ENCODE measurements around the gene WNT9B.

WNT9B gene

GRCh38 chr17:46857600-46857999, 6.2 kb downstream of the WNT9B start:
- no peak for DNase-seq (ENCODE audit: low spot score)

- DNase-seq (ENCODE audit: low spot score) = no peak
Measured at GRCh38 chr17:46859996-46860395, 8.6 kb downstream of the WNT9B start.

- DNase-seq (ENCODE audit: low spot score) = no peak
Measured at GRCh38 chr17:46862949-46863348, 11.6 kb downstream of the WNT9B start.

- DNase-seq (ENCODE audit: low spot score) = no peak
Measured at GRCh38 chr17:46863383-46864121, 12.2 kb downstream of the WNT9B start.

GRCh38 chr17:46865100-46865499, 13.7 kb downstream of the WNT9B start:
- no peak for DNase-seq (ENCODE audit: low spot score)

- no peak for DNase-seq (ENCODE audit: low spot score)
Measured at GRCh38 chr17:46866325-46866724, 14.9 kb downstream of the WNT9B start.

- DNase-seq (ENCODE audit: low spot score) = no peak
Measured at GRCh38 chr17:46866747-46867146, 15.4 kb downstream of the WNT9B start.

GRCh38 chr17:46868689-46869187, 17.4 kb downstream of the WNT9B start:
- no peak for DNase-seq (ENCODE audit: low spot score)

- no peak for DNase-seq (ENCODE audit: low spot score)
Measured at GRCh38 chr17:46869296-46869695, 17.9 kb downstream of the WNT9B start.

GRCh38 chr17:46869975-46870803, 18.8 kb downstream of the WNT9B start:
- DNase-seq (ENCODE audit: low spot score) = no peak

GRCh38 chr17:46872421-46872820, 21.0 kb downstream of the WNT9B start:
- DNase-seq (ENCODE audit: low spot score) = no peak

- no peak for DNase-seq (ENCODE audit: low spot score)
Measured at GRCh38 chr17:46873941-46874645, 22.7 kb downstream of the WNT9B start.

- no peak for DNase-seq (ENCODE audit: low spot score)
Measured at GRCh38 chr17:46874906-46875305, 23.5 kb downstream of the WNT9B start.

GRCh38 chr17:46875849-46876352, 24.5 kb downstream of the WNT9B start:
- DNase-seq (ENCODE audit: low spot score) = no peak

GRCh38 chr17:46876353-46876887, 25.0 kb downstream of the WNT9B start:
- DNase-seq (ENCODE audit: low spot score) = no peak

- DNase-seq (ENCODE audit: low spot score) = no peak
Measured at GRCh38 chr17:46876926-46877325, 25.5 kb downstream of the WNT9B start.

GRCh38 chr17:46877466-46877865, 26.1 kb downstream of the WNT9B start:
- DNase-seq (ENCODE audit: low spot score) = no peak

GRCh38 chr17:46878055-46878454, 26.7 kb downstream of the WNT9B start:
- no peak for DNase-seq (ENCODE audit: low spot score)

GRCh38 chr17:46879101-46879500, 27.7 kb downstream of the WNT9B start:
- DNase-seq (ENCODE audit: low spot score) = no peak

- no peak for DNase-seq (ENCODE audit: low spot score)
Measured at GRCh38 chr17:46881015-46881414, 29.6 kb downstream of the WNT9B start.

- DNase-seq (ENCODE audit: low spot score) = no peak
Measured at GRCh38 chr17:46882666-46883065, 31.3 kb downstream of the WNT9B start.

- no peak for DNase-seq (ENCODE audit: low spot score)
Measured at GRCh38 chr17:46883871-46884520, 32.6 kb downstream of the WNT9B start.

Data from CD4-positive, alpha-beta T cell treated with Interleukin-2 at 100 ng/mL for 4 hours (primary cell).